Forelimb muscle (tissue), 1 donor: ENCODE measurements around the gene PIEZO2. TPM values are rescaled to one million over a fixed set of nuclear protein-coding genes. Genes with fewer than 3 reads are reported as not detected.

Source experiments
- DNase-seq: peaks from one replicate; pipeline ENCODE4 v3.0.0-alpha.2; 2013; ENCODE audit warnings: low read depth
- polyA plus RNA-seq: library from polyadenylated mRNA; unstranded; fragments of 120-200 nt; gene quantifications from one replicate; pipeline ENCODE4 v1.2.1, GENCODE V29; 2013; ENCODE audit not compliant: insufficient read length

The PIEZO2 gene
- polyA plus RNA-seq, 1 donor = 31.0 TPM

DNA sequence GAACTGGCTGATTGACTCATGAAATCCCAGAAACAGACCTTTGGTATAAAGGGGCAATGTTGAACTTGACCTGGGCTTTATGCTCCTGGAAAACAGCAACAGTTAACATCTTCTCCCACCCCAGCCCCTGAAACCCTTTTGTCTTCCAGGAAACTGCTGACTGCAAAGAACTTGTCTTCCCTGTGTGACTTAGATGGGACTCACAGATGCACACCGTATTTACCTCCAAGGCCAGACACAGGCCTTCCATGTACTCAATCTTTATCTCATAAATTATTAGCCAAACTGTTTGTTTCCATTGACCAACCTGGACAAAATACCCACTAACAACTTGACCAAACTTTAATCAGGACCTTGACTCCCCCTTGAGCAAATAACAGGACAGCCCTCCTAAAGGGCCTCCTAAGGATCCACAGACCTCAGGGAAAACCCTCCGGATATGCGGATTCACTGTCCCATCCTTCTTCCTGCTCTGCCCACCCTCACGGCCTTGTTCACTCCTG, 36.3 kb downstream of the PIEZO2 start:
- DNase-seq = no peak

DNA sequence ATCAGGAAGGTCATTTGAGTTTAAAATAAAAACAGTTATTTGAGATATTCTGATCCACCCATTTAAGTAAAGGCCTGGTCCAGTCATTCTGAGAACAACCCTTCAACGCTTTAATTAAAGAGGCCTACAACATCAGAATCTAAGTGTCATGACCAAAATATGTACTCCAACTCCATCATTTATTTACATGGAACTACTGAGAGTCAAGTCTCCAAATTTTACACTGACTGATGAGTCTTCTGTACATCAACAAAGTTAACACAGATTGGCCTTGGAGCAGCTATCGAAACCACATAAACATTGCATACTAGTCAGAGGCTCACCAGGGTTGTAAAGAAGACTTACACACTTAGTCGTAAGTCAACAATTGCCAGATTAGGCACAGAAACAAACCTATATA, 37.1 kb downstream of the PIEZO2 start:
- DNase-seq = no peak

DNA sequence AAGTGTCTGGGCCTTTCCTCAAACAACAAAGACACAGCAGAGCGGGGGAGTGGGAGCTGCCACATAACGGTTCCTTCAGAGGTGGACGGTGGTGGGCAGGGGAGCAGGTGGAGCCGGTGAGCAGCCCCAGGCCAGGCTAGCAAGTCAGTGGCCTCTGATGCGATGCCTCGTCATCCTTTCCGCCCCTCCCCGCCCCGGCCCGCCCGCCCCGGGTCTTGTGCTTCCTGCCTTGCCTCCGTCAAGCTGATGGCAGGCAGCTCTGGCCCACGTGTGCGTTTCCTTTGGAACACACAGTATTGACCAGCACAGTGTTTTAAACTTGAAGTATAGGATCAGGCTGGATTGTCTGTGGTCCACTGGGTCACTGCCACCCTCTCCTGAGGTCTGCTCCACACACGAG, 38.9 kb downstream of the PIEZO2 start:
- DNase-seq = no peak

DNA sequence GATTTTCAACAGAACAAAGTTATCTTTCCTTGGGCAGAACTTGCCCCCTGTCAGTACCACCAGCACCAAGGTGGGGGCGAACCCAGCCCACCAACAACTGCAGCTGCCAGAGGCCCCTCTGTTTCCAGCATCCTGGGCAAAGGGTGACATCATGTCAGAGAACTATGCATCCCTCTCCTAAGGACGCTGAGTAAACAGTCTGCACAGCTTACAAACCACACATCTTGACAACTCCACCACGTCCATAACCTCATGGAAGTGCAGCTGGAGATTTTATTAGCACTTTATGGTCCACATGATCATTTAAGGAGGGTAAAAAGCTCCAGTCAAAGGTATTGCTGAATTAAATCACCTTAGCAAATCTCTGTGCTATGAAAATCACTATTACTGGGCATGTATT, 40.4 kb downstream of the PIEZO2 start:
- no peak for DNase-seq

DNA sequence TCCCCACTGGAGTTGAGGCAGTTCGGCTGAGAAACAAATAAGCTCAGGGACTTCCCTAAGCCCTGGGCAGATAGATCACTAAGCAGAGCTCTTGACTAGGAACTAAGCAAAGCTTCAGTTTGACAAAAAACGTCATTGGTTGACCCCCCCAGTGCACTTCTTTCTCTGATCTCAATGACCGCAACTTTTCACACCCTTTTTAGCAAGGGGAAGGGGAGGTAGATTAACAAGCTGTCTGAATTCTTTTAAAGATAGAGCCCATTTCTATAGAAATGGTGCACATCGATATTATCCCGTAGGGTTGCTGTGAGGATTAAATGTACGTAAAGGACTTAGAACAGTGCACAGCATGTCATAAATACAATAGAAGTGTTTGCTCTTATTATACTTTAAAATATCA, 42.5 kb downstream of the PIEZO2 start:
- no peak for DNase-seq

DNA sequence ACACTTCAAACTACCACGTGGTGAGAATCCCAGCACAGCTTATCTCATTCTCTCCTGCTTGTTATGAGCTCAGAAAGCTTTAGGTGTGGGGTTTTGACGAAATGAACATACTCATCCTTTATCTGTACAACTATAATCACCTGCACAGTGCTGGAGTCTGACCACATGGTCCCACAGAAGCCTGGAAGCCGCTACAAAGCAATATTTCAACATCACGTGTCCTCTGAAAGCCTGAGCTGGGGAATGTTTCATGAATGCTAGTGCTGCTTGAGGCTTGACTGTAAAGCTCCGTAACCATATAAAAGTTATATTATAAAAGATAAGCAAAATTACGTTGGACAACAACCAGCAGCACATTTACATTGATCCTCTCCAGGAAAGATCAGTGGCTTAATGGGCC, 43.9 kb downstream of the PIEZO2 start:
- no peak for DNase-seq

DNA sequence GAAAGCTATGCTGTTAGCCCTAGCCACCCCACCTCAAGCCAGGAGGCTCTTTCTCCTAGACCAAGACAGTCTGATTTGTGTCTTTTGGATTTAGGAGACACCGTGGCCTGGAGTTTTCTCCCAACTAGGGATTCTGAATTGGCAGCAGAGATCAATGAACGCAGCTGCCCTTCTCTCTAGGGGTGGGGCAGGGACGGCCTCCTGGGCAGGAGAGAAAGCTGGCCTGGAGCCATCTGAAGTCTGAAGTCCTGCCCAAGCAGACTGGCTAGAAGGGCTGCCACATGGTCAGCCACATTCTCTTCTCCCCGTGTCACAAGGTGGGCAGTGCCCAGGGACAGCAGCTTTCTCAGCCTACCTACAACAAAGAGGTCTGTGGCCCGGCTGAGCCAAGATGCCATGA, 45.1 kb downstream of the PIEZO2 start:
- no peak for DNase-seq

DNA sequence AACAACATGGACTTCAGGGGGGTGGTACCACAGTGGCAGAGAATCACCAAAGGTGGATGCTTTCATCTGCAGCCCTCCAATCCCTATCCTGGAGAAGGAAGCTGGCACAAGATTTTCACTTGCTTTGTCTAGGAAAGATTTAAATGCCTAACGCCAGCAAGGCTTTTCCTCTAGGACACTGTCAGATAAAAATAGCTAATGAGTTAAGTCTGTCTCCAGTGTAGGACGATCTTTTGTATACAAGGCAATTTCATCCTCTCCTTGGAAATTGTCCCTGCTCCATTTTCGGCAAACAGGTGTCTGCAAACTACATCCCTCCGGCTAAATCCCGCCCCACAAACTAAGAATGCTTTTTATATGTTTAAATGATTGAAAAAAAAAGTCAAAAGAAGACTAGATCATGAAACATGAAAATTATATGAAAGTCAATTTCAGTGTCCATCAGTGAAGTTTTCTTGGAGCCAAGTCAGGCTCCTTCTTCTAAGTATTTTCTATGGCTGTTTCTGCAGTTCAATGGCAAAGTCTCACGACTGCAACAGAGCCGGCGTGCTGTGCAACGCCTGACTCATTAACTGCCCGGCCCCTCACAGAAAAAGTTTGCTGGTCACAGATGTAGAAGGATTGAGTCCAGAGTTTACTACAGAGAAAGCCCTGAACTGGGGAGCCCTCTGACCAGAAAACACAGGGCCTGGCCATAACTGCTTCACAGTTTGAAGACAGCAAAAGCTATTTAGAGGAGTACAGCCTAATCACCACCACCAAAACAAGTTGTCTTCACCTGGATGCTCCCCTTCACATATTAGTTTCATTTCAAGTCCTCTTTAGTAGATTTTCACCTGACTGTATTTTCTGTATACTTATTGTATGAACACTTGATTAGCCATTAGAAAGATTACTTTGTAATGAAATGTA, 52.3 kb downstream of the PIEZO2 start:
- DNase-seq = no peak

DNA sequence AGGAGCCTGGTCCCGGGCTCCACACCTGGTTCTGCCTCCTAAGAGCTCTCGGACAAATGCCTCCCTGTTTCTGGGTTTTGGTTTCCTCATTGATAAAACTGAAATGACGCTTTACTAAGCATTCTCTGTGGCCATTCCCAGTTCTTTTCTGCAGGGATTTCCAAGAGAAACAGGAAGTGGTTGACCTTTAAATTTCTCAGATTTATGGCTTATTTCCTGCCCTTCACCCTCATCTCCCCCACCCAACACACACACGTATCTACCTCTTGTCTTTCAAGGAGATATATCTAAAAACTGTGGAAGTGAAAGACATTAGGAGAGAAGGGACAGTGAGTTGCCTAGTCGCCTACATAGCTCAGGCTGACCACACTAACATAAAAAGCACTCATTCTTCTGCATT, 53.0 kb downstream of the PIEZO2 start:
- no peak for DNase-seq

DNA sequence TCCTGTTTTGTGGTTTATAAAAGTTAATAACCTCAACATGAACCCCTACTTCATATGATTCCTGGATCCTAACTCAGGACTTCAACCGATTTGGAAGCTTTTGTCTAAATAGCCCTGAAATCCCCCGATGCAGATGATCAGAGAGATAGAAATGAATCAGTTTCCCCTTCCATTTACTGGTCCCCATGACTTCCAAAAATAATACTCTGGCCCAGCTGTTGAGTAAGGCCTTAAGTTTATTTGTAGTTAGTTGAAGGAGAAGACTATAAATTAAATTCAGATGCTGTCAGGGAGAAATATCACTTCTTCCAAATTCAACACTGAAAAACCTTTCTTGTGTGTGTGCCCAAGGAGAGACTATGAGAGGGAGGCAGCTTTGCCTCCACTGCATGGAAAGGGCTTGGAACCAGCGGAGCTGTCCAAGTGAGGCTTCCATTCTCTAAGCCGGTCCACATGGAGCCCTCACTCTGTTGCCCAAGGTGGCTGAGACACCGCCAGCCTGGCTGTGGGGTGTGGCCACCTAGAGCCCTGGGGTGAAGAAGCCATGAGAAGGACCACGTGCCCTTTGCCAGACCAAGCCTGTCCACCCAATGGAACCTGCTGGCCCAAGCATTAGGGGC, 53.6 kb downstream of the PIEZO2 start:
- DNase-seq = no peak

DNA sequence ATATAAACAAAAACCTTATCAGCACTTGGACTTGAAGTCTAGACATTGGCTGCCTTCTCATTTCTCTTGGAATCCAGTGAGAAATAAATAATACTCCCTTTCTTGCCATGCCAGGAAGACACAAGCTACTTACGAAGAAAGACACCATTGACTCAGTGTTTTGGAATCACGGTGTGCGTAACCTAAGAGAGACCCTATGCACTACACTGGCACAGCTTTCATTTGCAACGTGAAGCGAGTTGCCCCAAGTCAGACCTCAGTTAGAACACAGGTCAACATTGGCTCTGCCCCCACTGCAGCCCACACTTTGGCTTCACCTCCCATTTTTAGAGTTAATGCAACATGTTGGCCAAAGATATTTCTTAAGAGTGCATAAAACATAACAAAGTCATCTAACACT, 54.2 kb downstream of the PIEZO2 start:
- no peak for DNase-seq

DNA sequence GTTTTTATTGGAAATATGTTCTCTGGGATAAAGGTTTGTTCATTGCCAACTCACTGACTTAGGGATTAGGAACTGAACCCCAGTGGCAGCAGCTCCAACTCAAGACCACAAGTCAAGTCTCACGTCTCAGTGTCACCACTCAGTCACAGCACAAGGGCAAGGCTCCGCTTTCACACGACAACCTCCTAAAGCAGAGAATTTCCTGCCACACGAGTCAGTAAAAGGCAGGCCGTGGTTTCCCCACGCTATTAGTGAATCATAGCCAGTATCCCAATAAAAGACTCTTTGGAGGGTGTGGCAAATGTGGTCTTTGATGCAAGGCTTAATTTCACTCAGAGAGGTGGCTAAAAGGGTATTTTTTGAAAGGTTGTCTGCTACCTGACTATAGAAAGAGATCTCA, 57.6 kb downstream of the PIEZO2 start:
- no peak for DNase-seq

DNA sequence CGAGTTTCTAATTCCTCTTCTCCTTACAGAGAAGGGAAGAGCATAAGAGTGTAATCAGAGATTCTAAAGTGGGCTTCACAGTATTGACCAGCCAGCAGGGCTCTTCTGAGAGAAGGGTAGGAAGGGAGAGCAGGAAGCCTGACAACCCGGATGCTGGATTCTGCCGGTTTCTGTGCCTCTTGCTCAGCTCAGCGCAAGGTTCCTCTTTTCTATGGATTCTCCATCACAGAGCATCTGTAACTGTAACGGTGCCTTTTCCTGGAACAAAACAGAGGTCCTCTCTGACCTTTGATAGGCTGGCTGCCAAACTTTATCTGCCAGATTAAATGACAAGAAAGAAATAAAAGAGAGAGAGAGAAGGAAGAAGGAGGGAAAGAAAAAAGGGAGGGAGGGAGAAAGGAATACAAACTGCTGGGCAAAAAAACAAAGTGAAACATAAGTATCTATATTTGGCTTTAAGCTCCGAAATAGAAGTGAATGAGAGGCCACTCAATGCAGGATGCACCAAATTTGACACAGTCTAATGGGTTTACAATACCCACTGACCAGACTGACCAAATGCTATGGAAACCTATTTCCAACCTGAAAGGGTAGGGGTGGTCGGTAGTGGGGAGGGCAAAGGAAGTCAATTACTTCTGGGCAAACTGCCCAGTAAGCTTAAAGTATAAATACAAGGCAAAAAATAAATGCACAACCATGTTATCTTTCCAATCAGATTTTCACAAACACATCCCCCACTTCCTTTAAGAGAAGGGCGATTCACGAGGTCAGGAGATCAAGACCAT, 59.2 kb downstream of the PIEZO2 start:
- DNase-seq = no peak

DNA sequence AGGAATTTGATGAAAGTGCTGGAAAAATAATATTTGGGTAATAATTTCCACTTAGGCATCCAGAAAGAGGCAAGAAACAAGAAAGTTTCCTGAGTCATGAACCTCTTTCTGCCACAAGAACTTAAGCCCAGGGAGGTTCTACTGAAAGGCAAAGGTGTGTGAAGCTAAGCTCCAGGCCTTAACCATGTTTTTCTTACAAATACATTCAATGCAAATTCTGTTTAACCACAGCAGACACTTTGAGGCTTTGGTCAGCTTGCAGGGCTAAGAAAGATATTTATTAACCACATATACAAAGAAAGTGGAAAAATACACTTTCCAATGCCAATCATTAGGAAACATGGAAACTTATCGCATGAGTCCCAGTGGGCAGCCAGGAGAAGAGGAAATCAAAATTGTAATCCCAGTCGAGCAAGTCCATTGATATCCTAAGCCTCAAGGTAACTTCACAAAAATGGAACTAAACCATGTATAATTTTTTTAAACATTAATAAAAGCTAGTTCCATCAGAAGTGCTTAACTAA, 68.3 kb downstream of the PIEZO2 start:
- no peak for DNase-seq

DNA sequence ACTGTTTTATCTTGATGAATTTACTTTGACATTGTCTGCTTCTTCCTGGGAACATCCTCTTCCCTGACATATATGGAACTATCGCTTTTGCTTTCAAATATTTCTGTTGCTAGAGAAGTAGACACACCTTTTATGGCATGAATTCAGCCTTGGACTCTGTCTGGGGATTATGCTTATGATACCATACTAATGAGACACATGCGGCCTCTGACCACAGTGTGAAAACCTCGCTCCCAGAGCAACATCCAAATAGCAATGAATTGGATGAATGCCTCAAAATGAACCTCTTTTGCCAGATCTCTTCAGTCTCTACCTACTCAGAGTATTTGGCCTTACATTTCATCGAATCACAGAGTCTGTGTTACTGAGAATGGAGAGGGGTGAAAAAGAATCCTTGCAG, 70.9 kb downstream of the PIEZO2 start:
- no peak for DNase-seq

DNA sequence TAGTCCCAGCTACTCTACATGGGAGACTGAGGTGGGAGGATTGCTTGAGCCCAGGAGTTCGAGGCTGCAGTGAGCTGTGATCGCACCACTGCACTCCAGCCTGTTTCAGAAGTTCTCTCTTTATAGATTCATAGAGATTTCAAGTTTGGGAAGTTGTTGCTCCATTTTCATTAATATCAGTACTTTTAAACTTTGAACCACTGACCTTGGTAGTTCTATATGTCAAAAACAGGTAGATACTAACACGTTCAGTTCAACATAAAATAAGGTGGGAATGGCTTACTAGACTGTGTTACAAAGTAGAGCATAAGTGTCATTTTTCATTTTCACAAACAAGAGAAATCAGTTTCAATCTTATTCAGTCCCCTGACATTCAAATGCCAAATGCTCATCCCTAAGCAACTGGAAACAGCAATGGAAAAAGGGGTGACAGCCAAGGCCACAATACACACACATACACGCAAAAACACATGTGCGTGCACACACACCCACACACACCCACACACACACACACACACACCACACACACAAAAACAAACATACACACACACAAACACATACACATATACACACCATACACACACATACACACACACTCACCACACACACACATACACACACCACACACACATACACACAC, 71.7 kb downstream of the PIEZO2 start:
- DNase-seq = no peak

DNA sequence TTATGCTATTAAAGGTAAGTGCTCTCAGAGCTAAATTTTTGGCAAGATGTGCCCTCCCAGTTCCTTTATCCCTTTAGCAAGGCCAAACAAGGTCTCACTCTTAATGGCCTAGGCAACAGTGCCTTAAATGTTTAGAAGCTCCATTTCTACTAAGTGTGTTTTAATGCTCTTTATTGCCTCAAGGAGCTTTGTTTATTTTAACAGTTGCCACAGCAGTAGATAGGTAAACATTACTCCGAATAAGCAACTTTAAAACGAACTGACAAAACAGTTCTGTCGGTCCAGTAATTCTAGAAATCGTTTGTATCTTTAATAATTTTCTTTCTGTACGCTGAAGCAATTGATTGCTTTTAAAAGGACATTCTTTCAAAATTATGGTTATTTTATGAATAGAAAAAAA, 74.5 kb downstream of the PIEZO2 start:
- DNase-seq = no peak

DNA sequence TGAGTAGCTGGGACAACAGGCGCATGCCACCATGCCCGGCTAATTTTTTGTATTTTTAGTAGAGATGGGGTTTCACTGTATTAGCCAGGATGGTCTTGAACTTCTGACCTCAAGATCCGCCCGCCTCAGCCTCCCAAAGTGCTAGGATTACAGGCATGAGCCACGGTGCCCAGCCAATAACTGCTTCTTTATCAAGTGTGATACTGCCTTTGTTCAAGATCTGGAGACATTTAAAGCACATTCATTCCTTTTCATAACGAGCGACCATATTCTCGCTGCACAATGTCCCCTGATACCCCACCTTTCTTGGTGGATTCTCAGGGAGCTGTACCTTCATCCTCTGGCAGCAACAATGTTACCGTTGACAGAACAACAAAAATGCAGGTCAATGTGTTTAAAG, 75.4 kb downstream of the PIEZO2 start:
- DNase-seq = no peak

DNA sequence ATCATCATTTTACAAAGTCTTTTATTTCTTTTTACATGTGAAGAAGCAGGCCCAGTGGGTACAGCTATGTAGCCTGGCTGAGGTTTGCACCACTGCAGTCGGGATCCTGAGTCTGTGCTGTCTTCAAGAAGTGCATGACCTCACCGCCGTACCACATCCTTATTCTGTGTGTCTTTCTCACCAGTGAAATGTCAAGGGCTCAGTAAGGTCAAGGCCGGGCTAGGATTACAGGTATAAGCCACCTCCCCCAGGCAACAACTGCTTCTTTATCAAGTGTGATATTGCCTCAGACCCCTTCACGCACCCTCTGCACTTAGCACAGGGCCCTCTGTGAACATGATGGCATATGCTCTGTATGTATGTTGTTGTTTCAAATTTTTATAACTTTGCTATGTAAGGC, 76.7 kb downstream of the PIEZO2 start:
- no peak for DNase-seq

DNA sequence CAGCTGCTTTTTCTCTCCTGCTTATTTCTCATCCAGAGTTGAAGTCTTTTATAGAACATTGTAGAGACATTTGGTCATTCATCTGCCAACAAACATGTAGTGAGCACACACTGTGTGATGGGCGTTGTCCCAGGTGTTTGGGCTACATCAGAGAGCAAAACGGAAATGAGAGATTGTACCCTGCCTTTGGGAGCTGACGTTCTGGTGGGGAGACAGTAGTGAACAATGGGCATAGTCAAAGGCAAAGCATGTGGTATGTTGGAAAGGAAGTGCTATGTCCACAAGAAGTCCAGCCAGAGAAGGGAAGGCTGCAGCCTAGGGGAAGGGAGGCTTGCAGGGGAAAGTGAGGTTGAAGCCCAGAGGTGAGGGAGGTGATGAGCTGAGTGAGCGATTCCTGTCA, 78.1 kb downstream of the PIEZO2 start:
- no peak for DNase-seq

DNA sequence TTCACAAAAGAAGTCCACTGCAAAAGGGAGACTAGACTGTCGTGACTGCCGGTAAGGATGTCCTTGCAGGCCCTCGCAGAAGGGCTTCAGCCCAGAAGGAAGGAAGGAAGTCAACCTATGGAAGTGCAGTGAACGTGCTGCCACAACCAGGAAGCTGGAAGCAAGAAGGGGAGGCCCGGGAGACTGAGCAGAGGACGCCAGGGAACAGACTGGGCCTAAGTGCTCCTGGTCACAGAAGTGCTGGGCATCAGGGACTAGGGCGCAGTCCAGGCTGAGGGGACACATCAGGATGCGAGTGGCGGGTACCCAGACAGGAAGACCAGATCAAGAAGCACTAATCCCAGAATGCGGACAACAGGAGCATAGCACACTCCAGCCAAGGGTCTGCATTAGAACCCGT, 78.8 kb downstream of the PIEZO2 start:
- no peak for DNase-seq

DNA sequence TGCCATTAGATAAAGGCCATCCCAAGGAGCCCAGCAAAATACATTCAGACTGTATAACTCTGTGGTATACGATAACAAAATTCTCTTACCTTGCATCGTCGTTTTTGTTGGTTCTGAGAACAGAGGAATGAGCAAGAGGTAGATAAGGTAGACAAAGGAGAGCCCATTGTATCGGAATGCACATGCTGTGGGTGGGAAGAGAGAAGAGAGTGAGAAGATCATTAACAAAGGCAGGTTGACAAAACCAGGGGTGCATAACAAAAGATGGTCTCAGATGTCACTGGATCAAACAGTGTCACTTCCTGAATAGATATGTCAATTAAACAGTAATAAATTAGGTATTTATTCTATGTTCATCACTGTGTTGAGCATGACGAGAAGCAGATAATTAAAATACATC, 83.3 kb downstream of the PIEZO2 start:
- DNase-seq = no peak
